Skeletal muscle cell (primary cell): ENCODE measurements around the gene ENHO.
"Not testable (repeated sequence)": the region's sequence is repeated elsewhere in the genome, so short reads cannot be mapped to it uniquely, and the experiment has no call there.

Experiments used
- DNase-seq: peaks from one replicate; pipeline ENCODE4 v3.0.0-alpha.2; 2010; ENCODE audit warnings: low read depth
- H3K4me3 ChIP-seq: 2 replicates; pipeline ENCODE4 v1.5.1; 2011; ENCODE audit warnings: low read depth, mild to moderate bottlenecking, control low read depth, low read length, moderate library complexity

Gene ENHO

DNA sequence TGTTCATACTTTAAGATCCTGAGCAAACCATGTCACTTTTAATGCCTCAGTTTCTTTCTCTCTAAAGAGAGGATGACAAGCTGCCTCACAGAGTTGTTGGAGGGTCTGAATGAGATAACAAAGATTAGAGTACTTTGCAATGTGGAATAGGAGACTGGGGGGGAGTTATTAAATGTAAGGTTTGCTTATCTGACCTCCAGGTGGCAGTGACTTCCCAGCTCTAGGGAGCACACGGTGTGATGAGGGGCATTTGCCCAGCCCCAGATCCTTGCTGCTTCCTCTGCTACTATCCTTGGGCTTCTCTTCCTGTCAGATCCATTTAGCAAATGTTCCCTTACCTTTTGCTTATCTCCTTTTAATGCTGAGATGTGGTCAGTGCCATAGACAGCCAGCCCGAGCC is 30.7 kb downstream of the ENHO start:
- DNase-seq, result no peak
- H3K4me3 ChIP-seq, result no peak overlapping the region

DNA sequence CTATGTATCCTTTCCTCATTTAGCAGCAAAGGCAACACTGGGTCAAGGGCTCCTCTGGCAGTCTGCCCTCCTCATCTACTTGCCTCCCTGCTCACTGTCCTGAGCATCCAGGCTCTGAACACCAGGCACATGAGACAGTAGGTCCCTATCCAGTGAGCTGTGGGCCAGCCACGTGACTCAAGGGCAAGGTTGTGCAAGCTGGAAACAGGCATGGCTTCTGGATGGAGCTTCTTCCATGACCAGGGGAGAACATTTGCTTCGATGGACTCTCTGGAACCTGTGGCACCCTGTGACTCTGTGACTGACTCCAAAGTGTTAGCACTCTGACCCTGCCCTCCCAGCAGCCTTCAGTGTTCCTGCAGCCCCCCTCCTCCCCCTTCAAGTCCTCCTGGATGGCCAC is 31.2 kb downstream of the ENHO start:
- H3K4me3 ChIP-seq, result no peak overlapping the region
- DNase-seq, result no peak

DNA sequence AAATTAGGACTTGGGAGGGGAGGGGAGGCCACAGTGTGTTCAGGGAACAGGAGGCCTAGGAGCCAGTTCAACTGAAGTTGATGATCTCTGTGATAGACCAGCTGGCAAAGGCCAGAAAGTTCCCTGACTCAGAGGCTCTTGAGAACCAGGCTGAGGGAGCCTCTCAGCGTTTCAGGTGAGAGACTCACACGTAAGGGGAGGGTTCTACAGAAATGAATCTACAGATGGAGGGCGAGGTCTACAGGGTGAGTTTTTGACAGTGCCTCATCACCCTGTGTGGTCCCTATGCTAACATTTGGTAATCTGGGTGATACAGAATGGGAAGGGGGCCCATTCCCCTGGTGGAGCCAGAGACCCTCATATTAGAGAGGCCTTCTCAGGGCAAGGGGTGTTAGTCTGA is 32.0 kb downstream of the ENHO start:
- DNase-seq, result no peak
- no peak overlapping the region for H3K4me3 ChIP-seq

DNA sequence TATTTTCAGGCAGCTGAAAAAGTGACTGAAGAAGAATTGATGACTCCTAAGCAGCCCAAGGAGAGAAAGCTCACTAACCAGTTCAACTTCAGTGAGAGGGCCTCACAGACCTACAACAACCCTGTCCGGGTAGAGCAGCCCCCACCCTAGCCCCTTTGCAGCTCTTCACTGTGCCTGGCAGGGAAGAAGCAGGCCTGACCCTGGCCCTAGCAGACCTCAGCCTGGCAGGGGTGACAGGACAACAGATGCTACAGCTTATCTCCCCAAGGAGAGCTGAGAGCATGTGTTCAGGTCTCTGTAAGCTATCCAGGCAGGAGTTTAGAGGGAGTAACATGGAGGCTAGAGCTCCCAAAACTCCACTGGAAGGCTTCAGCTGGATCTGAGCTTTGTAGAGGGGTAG is 32.4 kb downstream of the ENHO start:
- DNase-seq, result no peak
- no peak overlapping the region for H3K4me3 ChIP-seq

DNA sequence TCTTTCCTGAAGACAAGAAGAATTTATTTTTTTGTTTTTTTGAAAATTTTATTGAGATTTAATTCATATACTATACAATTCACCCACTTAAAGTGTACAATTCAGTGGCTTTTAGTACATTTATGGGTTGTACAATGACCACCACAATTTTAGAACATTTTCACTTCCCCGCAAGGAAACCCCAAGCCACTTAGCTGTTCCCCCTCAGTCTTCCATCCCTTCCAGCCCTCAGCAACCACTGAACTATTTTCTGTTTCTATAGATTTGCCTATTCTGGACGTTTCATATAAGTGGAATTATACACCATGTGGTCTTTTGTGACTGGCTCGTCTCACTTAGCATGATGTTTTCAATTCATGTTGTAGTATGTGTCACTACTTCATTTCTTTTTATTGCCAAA is 36.2 kb downstream of the ENHO start:
- DNase-seq, result no peak
- H3K4me3 ChIP-seq, result no peak overlapping the region

DNA sequence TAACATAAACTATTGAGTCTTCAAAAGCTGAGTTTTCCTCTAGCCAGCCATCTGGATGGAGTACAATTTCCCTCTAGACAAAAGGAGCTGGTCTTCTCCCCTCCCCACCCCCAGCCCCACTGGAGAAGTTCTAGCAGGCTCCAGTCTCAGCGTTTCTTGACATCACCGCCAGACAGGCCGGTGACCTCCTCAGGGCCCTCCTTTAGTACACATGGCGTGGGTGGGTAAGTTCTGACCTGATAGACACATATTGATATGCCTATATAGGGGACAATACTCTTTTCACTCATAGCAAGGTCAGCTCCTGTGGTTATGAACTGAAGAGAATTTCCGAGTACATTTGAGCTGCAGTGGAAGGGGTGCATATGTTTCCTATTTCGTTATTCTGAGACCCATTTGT is 37.0 kb downstream of the ENHO start:
- no peak for DNase-seq
- H3K4me3 ChIP-seq, result no peak overlapping the region

DNA sequence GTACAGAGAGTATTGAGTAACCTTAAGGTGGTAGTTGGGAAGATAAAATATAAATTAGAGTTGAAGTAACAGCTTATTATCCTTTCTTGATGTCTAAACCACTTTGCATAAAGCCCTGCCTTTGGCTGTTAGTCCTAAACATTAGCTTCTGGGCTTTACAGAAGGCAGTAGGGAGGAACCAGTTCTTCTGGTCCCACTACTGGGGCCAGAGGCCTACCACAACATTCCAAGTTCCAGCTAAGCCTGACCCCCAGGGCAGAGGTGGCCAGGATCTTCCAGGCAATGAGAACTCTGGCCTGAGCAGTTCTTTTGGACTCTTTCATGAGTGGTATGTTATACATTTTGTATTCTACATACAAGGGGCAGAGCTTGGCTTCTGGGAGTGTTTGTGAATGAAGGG is 38.1 kb downstream of the ENHO start:
- H3K4me3 ChIP-seq, result no peak overlapping the region
- no peak for DNase-seq

DNA sequence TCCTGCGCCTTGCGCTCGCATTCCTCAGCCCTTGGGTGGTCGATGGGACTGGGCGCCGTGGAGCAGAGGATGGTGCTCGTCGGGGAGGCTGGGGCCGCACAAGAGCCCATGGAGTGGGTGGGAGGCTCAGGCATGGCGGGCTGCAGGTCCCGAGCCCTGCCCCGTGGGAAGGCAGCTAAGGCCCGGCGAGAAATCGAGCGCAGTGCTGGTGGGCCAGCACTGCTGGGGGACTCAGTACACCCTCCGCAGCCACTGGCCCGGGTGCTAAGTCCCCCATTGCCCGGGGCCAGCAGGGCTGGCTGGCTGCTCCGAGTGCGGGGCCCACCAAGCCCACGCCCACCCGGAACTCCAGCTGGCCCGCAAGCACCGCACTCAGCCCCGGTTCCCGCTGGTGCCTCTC is 40.0 kb downstream of the ENHO start:
- H3K4me3 ChIP-seq, DNase-seq: not testable (repeated sequence)

DNA sequence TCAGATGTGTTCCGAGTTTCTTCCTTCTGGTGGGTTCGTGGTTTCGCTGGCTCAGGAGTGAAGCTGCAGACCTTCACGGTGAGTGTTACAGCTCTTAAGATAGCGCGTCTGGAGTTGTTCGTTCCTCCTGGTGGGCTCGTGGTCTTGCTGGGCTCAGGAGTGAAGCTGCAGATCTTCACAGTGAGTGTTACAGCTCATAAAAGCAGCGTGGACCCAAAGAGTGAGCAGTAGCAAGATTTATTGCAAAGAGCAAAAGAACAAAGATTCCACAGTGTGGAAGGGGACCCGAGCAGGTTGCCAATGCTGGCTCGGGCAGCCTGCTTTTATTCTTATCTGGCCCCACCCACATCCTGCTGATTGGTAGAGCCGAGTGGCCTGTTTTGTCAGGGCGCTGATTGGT is 41.2 kb downstream of the ENHO start:
- not testable (repeated sequence) for H3K4me3 ChIP-seq, DNase-seq

DNA sequence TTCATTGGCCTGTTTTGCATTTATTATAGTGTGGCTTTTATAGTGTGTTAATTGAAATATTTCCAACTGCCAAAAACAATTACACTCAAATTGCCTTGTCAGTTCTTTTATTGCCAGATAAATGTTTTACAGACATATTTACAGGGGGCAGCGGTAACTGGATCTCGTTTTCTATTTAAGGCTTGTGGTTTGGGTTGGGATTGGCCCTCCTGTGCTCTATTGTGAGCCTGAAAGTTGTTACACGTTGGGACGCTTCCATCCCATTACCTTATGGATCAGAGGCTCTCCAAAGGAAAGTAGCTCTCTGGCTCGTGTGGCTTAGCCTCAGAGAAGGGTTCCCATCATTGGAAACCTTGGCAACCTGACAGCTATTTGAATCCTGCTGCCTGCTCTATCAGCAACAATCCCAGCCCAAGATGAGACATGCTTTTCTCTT is 43.3 kb downstream of the ENHO start:
- H3K4me3 ChIP-seq, result no peak overlapping the region
- no peak for DNase-seq

DNA sequence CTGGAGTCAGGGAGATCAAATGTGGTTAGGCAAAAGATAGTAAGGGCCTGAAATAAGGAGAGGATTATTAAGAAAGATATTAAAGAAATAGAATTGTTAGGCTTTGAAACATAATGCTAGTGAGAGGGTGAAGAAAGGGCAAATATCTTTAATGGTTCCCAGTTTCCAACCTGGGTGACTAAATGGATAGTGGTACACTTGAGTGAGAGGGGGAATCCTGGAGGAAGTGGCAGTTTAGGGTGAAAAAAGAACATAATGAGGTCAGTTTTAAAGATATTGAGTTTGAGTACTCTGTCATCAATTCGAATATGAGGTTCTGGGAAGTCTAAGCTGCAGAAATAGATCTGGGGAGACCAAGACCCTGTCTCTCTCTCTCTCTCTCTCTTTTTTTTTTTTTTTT is 45.2 kb downstream of the ENHO start:
- DNase-seq, result no peak
- H3K4me3 ChIP-seq, result no peak overlapping the region

DNA sequence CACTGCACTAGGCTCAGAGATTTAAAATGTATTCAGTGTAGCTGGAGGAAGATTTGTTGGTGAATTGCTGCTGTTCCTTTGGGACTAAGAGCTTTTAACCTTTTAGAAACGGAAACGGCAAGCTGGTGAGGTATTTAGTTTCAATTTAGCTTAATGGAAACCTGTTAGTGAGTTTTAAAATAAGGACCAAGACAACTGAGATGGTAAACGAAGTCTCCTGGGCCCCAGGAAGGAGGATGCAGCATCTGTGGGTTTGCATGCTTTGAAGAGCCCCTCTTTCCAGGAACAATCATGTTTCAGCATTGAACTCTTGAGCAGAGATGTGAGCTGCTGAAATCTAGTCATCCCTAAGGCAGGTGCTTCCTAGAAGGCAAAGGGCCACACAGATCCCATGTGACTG is 47.7 kb downstream of the ENHO start:
- no peak overlapping the region for H3K4me3 ChIP-seq
- DNase-seq, result no peak
